ENCODE results near the gene UQCR10. TPM values are rescaled to one million over a fixed set of nuclear protein-coding genes. Genes with fewer than 3 reads are reported as not detected.

The UQCR10 gene
- total RNA-seq, 1 experiment from 2014 or later, result 119 TPM

DNA sequence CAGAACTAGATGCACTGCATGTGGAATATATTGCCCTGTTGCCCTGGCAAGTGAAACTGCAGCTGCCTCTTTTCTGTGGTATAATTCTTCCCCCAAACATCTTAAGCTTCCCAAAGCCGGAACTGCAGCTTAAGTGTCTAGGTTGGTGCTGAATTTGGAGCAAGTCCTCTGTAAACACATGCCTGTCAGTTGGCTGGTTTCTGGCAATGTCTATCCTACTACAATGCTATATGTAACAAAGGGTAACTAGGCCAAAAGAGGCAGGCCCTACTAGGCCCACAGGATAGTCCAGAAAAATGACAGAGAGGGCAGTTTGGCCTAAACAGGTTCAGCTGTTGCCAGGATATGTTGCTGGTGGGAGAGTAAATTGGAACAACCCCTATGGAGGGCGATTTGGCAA, 43.0 kb downstream of the UQCR10 start:
- Histone ChIP-seq H3K36me3 (ENCODE audit: control insufficient read depth in 1 of 2, insufficient read depth in 2 of 2, low read length in 2 of 2) (peaks cover 43 to 62% of the 10 kb centered on the region in 2 experiments), H3K27me3 (ENCODE audit: insufficient read depth, low read length) (no peaks in the 10 kb centered on the region), H2AFZ (ENCODE audit: low read depth, low read length, poor library complexity, severe bottlenecking) (no peak overlapping the region), H3K4me3 (replicated peaks in 1 of 2; ENCODE audit: low read depth in 1 of 2, low read length in 2 of 2) (no peak overlapping the region), H3K79me2 (ENCODE audit: insufficient read depth, low read length) (no peaks in the 10 kb centered on the region), H3K4me1 (ENCODE audit: control insufficient read depth in 1 of 2, insufficient read depth in 2 of 2, low read length in 2 of 2) (peaks cover 0 to 9% of the 10 kb centered on the region in 2 experiments; a peak in 1 of 4 replicates), H3K9me3 (ENCODE audit: control insufficient read depth in 1 of 2, insufficient read depth in 1 of 2, low read depth in 1 of 2, low read length in 2 of 2) (no peaks in the 10 kb centered on the region), H3K27ac (ENCODE audit: low read depth, low read length) (no peak overlapping the region), H3K4me2 (ENCODE audit: low read length) (no peak overlapping the region), H3K9me2 (ENCODE audit: insufficient read depth) (no peaks in the 10 kb centered on the region), H4K20me1 (ENCODE audit: insufficient read depth) (no peaks in the 10 kb centered on the region), H3K9ac (ENCODE audit: low read length) (no peak overlapping the region)
- RAD21 ChIA-PET (ENCODE audit: low non-redundant PET in 1 of 2, low total read pairs in 2 of 2, uncharacterized antibody in 2 of 2, unreplicated experiment in 2 of 2), result no interaction called here
- intact Hi-C loops (cut with micrococcal nuclease), result no loop called here
- POLR2A ChIA-PET, result no interaction called here
- DNase-seq (ENCODE audit: low read depth, low spot score) (no peak), ATAC-seq (no peak)
- no TSS peak for BruUV-seq (replicated peaks)
- CTCF ChIA-PET, result no interaction called here
- TF ChIP-seq MAX (IDR thresholded peaks at IDR 0.05) (no peak), EGR1 (IDR thresholded peaks at IDR 0.05; ENCODE audit: low read depth) (no peak), JUND (IDR thresholded peaks at IDR 0.05) (no peak), CBX3 (IDR thresholded peaks at IDR 0.05; ENCODE audit: low read depth) (no peak), ZFX (IDR thresholded peaks at IDR 0.05) (no peak), REST (IDR thresholded peaks at IDR 0.05; ENCODE audit: low read depth) (no peak), POLR2AphosphoS5 (IDR thresholded peaks at IDR 0.05; ENCODE audit: low read depth, low read length) (no peak)
- TF ChIP-seq, protein P1, sequence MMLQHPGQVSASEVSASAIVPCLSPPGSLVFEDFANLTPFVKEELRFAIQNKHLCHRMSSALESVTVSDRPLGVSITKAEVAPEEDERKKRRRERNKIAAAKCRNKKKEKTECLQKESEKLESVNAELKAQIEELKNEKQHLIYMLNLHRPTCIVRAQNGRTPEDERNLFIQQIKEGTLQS (IDR thresholded peaks at IDR 0.05), result no peak

Measured in HCT116 (cell line).